GM19238 (cell line): ENCODE data around the gene RMND5B.
A peak's percentile ranks its signal among the peaks of the same experiment; 100 is the strongest.
"Not testable (repeated sequence)": the region's sequence is repeated elsewhere in the genome, so short reads cannot be mapped to it uniquely, and the experiment has no call there.

Experiments used
- DNase-seq: peaks from one replicate; pipeline ENCODE4 v3.0.0; 2011; ENCODE audit warnings: low spot score; ENCODE audit not compliant: insufficient read length

The RMND5B gene, protein sequence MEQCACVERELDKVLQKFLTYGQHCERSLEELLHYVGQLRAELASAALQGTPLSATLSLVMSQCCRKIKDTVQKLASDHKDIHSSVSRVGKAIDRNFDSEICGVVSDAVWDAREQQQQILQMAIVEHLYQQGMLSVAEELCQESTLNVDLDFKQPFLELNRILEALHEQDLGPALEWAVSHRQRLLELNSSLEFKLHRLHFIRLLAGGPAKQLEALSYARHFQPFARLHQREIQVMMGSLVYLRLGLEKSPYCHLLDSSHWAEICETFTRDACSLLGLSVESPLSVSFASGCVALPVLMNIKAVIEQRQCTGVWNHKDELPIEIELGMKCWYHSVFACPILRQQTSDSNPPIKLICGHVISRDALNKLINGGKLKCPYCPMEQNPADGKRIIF

DNA sequence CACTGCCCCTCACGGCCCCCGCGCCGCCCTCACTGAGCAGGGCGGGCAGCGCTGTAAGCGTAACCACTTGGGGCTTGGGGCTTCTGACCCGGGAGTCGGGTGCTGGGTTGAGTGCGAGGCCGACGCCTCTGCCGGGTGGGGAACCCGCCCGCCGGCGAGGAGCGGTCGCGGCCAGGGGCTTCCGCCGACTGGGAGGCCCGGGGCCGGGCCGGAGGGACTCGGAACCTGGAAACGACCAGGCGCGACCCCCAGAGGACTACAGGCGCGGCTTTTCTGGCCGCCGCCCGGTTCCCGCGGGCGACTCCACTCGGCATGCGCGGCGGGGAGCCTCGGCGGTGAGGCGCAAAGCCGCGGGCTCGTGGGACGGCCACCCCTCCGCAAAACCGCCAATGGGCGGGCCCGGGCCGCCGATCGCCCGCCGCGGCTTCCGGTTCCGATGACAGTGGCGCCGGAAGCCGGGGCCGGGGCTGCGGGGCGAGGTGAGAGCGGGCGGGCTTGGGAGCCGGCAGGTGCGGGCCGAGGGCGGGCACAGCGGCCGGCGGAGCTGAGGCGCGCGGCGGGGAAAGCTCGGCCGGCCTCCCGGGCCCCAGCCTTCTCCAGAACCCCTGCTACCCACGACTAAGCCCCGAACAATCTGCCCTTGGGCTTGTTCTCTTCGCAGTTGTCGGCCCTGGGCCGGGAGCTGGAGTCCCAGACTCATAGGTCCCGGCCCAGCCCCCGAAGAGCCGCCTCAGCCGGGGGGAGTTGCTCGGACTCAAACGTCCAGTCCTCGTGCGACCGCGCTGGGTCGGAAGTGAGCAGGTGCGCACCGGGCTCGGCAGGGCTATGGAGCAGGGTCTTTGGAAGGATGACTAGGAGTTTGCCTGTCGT, at the start of gene RMND5B:
Gene RMND5B, plus strand, starts transcription at position 439 of the 870 bp plus-strand sequence. CDS start 7,106 bp downstream, outside the sequence.
- peak; percentile 89 for DNase-seq

DNA sequence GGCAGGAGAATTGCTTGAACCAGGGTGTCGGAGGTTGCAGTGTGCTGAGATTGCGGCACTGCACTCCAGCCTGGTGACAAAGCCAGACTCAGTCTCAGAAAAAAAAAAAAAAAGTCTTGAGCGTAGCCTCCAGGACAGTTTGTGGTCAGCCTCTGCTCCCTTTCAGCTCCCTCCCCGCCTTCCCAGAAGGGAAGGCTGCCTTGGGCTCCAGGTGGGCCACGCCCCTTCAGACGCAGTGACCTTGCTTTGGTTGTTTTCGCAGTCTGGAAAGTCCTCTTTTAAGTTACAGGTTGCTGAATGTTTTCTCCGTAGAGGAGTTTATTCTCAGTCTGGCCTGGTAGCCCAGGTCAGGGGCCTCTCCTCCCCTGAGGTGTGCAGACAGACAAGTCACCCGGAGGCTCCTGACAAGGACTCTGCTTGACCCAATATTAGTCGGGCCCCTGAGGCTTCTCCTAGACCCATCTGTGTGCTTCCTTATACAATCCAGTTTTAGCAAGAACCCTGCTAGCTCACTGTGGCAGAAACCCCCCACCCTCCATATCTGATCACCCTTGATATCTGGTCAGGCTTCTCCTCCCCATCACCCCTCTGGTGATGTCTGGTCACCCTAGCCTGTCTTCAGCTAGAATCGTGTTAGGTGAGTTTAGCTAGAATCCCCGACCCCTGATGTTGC, 49.1 kb upstream of the RMND5B start:
- no peak for DNase-seq

DNA sequence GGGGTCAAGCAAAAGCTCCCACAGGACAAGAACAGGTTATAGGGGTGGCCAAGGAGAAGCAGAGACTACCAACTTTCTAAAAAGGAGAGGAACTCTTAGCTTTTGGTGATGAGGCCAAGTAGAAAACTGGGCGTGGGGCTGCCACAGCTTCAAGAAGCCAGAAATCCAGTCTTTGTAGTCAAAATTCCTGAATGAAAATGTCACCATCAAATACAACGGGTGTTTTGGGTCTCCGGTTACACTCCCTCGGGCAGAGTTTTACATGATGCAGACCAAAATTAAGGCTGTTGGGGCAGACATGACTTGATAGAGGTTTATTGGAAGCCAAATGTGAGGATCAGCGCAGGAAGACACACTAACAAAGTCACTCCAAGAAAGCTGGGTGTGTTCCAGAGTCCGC, 46.9 kb upstream of the RMND5B start:
- DNase-seq, result no peak

DNA sequence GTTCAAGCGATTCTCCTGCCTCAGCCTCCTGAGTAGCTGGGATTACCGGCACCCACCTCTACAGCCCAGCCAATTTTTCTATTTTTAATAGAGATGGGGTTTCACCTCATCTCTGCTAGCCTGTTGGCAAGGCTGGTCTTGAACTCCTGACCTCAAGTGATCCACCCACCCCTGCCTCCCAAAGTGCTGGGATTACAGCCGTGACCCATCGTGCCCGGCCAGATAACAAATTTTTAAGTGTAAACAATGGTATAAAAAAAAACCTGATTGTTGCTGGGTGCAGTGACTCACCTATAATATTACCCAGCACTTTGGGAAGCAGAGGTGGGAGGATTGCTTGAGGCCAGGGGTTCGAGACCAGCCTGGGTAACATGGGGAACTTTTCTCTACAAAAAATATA, 45.5 kb upstream of the RMND5B start:
- no peak for DNase-seq

DNA sequence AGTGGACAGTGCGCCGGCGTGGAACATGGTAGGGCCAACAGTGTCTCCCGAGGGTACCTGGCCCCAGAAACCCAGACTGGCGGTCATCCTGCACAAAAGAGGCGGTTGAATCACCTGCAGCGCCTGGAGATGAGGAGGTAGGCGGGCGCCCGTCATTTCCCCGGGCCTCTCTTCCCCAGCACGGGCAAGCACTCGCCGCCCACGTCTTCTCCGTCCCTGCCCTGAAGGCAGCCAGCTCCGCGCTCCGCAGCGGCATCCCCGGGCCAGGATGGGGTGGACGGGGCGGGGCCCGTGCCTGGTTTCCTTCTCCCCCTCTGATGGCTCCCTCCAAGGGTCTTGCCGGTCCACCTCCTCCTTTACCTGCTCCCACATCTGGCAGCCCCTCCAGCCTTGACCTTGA, 44.5 kb upstream of the RMND5B start:
- no peak for DNase-seq

DNA sequence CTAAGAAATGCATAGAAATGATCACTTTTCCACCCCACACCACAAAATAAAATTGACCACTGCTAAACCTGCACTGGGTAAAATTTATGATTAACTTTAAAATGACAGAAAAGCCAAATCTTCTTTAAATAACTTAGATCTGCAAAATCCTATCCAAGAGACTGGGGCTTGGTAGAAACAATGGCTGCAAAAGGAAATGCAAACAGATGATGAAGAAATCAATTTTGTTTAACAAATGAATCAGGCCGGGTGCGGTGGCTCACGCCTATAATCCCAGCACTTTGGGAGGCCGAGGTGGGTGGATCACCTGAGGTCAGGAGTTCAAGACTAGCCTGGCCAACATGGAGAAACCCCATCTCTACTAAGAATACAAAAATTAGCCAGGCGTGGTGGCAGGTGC, 43.6 kb upstream of the RMND5B start:
- not testable (repeated sequence) for DNase-seq

DNA sequence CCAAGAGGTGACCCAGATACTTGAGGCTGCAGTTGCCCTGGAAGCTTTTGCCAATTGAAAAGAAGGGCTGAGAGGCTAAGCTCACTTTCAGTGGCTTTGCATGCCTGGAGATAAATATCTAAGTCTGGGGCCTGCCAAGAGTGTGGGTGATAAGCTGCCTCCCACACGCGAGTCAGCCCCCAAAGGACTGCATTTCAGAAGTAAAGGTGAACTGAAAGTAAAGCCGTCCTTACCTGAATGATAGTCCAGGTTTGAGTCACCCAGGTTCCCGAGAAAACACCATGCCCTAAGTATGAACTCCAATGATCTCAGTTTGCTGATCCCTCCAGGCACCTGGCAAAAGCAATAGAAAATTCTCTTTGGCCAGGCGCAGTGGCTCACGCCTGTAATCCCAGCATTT, 40.0 kb upstream of the RMND5B start:
- DNase-seq, result no peak

DNA sequence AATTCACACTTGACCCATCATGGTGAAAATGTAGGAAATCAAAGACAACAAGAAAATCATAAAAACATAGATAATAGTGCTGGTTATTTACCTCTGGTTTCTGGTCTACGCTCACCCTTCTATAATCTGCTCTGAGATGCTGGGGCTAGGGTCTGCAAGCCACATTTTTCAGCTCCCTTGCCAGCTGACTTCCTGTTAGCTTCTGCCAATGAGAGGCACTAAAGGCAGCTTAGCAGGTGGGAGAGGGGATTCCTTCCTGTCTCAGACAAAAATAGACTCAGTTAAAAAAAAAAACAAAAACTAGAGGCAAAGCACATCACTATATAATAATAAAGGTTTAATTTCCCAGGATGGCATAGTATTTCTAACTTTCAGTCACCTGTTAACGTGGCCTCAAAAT, 37.7 kb upstream of the RMND5B start:
- no peak for DNase-seq

DNA sequence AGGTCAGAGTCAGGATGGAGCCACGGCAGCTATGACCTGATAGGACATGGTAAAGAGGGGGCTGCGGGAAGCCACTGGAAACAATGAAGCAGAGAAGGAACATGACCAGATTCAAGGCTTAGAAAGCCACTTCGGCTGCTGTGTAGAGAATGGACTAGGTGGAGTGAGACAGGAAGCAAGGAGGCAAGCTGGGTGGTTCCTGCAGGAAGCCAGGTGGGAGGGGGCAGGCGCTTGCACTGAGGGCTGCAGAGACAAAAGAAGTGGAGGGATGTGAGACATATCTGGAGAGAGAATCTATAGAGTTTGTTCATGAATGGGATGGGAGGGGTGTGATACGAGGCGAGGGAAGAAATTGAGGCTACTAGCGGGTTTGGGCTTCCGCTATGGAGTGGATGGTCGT, 36.5 kb upstream of the RMND5B start:
- DNase-seq, result no peak

DNA sequence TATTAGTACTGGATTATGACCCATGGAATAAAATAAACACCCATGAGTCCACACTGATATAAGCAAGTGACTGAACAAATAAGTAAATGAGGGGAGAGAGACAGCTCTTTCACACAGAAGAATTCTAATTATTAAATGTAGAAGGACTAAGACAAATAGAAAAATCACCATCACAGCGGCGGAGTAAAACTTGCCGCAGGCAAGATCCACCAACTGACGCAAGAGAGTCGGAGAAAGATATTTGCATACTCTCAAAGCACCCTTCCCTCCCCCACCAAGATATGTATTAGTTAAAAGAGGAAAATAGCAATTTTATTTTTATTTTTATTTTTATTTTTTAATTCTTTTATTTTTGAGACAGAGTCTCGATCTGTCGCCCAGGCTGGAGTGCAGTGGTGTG, 32.1 kb upstream of the RMND5B start:
- no peak for DNase-seq

DNA sequence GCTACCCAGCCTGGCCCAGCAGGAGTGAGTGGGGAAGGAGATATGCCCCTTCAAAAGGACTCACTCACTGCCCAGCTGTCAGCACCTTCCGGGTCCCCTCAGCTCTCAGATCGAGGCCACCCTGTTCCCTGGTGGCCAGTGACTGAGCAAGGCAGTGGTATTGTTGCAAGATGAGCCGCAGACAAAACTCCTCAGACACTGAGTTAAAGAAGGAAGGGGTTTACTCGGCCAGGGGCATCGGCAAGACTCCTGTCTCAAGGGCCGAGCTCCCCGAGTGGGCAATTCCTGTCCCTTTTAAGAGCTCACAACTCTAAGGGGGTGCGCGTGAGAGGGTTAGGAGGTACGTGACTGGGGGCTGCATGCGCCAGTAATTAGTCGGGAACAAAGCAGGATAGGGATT, 27.2 kb upstream of the RMND5B start:
- no peak for DNase-seq

DNA sequence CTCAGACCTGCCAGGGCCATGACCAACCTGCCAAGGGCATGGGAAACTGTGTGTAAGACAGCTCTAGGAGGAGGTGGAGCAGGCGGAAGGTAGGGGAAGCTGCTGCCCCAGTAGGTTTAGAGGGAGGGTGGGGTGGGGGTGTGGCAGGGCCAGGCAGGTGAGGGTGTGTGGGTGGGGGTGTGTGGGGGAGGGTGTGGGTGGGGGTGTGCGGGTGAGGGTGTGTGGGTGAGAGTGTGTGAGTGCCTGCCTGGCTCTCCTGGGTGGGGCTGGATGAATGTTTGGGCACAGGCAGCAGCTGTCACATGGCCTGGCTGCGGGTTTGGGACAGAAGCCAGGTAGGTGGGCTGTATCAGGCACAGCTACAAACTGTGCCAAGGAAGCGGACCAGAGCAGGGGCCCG, 26.3 kb upstream of the RMND5B start:
- DNase-seq, result no peak

DNA sequence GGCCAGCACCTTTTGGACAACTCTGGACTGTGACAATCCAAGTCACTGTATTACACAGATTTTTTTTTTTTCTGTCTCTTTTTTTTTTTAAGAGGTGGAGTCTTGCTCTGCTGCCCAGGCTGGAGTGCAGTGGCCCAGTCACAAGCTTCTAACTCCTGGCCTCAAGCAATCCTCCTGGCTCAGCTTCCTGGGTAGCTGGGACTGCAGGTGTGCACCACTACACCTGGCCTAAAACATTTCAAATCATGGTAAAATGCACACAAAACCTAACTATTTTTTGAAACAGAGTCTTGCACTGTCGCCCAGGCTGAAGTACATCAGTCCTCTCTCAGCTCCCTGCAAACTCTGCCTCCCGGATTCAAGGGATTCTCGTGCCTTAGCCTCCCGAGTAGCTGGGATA, 24.7 kb upstream of the RMND5B start:
- no peak for DNase-seq

DNA sequence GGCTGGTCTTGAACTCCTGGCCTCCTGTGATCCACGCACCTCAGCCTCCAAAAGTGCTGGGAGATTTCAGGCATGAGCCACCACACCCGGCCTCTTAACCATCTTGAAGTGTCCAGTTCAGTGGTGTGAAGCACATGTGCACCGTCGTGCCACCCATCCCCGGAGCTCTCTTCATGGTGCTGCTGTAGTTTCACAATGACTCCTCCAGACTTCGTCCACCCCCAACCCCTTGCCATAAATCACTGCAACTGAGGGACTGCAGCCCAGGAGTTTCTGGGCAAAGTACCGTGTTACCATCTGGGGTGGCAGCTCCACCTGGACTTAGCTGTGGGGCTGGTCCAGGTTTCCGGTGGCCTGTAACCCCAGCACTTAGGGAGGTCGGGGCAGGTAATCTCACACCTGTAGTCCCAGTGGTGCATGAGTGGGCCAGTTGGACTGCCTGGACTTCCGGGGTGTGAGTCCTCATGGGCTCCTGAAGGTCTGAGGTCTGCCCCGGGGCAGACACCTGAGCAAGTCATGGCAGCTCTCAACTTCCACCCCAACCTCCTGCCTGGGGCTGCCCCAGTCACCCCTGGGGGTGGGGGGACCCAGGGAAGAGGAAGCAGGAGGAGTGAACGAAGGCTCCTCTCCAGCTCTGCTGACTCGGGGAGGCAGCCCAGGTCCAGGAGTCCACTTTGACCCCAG, 24.1 kb upstream of the RMND5B start:
- DNase-seq, result no peak

DNA sequence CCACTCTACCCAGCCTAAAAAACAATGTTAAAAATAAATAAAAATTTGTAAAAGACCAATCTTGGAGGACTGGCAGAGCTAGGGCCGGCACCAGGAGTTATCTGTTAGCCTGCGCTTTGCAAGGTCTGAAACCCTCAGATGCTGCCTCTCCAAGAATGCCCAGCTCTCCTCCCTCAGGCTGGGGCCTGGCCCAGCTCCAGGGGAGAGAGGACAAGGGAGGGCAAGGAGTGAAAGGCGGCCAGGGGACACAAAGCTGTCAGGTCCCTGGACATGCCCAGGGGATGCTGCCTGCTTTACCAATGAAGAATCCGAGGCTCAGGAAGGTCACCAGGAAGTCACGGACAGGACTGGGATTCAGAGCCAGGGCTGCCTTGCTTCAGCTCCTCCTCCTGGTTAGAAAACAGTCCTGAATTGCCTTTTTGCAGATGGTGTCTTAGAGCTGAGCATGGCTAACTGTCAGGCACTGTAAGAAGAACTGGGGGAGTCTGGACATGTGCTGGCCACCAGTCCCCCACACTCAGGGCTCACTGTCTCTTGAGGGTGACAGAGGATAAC, 23.0 kb upstream of the RMND5B start:
- no peak for DNase-seq

DNA sequence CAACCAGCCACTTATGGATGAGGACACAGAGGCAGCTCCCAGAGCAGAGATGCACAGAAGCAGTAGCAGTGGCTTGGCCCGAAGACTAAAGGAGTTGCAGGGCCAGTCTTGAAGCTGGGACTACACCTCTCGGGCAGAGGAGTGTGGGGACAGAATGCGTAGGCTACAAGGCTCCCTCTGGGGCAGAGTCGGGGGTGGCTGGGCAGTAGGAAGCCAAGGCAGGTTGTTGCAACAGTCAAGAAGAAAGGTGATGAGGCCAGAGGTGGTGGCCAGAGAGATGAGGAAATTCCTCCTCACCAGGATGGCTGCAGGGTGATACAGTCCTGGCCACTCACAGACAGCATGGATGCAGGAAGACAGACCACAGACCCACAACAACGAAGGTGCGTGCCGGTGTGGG, 22.4 kb upstream of the RMND5B start:
- no peak for DNase-seq

DNA sequence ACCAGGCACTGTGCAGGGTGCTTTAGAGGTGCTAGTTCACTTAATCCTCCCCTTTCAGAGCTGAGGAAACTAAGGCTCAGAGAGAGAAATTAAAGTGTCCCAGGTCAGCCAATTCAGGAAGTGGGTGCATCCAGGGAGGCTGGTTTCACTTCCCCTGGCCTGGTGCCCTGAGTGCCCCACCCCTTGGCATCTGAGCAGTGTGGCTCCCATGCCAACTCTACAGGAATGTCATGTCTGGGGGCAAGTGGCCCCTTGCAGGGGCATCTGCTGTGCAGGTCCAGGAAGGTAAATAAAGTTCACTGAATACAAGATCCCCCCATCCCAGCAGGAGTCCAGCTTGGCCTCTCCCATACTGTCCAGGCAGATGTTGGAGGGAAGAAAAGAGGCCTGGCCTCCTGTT, 21.8 kb upstream of the RMND5B start:
- no peak for DNase-seq

DNA sequence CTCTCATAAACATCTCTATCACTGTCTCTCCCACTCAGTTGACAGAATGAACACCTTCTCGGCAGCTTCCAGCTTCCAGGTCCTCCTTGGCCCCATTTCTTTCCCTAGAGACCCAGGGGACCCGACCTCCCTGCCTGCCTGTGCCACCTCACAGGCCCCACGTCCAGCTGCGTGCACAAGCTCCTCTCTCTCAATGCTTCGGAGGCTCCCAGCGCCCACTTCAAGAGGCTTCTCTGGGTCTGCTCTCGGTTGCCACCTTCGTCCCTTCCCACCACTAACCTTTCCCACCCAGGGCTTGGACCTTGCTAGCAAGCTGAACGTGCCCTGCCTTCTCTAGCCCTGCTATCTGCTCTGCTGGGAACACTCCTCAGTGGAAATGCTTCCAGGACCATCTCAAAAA, 20.3 kb upstream of the RMND5B start:
- DNase-seq, result no peak

DNA sequence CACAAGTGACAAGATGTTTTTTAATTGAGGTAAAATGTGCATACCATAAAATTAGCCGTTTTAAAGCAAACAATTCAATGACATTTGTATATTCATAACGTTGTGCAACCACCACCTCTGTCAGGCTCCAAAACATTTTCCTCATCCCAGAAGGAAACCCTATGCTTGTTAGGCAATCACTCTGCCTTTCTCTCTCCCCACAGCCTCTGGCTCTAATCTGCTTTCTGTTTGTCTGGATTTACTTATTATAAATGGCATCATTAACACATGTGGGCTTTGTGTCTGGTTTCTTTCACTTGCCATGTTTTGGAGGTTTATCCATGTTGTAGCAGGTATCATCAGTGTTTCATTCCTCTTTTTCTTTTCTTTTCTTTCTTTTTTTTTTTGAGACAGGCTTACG, 18.9 kb upstream of the RMND5B start:
- DNase-seq, result no peak

DNA sequence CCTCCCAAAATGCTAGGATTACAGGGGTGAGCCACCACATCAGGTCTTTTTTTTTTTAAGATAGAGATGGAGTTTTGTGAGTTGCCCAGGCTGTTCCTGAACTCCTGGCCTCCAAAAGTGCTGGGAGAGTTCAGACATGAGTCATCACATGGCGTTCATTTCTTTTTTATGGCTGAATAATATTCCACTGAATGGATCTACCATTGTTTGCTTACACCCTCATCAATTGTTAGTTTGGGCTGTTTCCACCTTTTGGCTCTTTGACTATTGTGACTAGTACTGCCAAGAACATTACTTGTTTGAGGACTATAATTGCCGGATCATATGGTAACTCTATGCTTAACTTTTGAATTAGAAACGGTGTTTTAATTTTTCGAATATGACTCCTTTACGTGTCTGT, 18.3 kb upstream of the RMND5B start:
- no peak for DNase-seq

DNA sequence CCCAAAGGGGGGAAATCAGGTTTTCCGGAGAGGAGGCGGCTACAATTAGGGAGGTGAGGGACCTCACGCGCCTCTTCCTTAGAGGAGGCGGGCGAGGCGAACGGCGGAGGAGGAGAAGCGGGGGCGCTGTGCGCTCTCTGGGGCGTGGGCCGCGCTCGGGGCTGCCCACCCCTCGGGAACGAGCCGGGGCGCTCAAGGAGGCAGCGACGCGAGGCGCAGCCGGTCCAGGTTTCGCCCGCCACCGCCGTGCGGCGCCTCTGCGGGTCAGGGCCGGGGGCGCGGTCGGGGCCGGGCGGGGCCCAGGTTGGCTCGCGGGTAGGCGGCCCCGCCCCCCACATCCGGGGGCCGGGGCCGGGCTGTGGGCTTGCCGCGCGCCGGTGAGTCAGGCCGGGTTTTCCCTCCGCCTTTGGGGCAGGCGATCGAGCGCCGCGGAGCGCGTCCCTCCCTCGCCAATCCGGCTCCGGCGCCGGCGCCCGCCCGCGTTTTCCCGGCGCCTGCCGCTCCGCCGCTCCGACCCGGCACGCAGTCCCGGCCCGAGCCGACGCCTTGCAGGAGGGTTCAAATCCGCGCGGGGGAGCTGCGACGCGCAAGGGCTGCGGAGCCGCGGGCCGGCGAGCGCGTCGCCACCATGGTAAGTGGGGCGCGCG, 17.6 kb upstream of the RMND5B start, which contains the start of gene N4BP3:
Gene N4BP3, plus strand, starts transcription at position 392 of the 647 bp plus-strand sequence. CDS start 6,052 bp downstream, outside the sequence.
- DNase-seq, result peak; percentile 88
